Gastroesophageal sphincter (tissue), 4 donors: Measurements from ENCODE around the gene FAM107A. TPM values are rescaled to one million over a fixed set of nuclear protein-coding genes. Genes with fewer than 3 reads are reported as not detected.

ENCODE experiments used
- ATAC-seq: fragments of 150-250 bp; one replicate; pipeline ENCODE4 v1.9.1; 2016; ENCODE audit warnings: mild to moderate bottlenecking, moderate library complexity
- H3K27ac ChIP-seq, 4 donors: fragments of 200-600 bp; sonication (generic) in 3 of 4; 1 replicate in 3 of 4; 2 replicates in 1 of 4; pipeline ENCODE4 v1.5.1; 2016 to 2019
- H3K27me3 ChIP-seq: fragments of 200-600 bp; sonication (generic); one replicate; pipeline ENCODE4 v1.5.1; 2019
- H3K36me3 ChIP-seq, 2 donors: fragments of 200-600 bp; sonication (generic); one replicate each; pipeline ENCODE4 v1.5.1; 2019; ENCODE audit warnings: control low read depth in 1 of 2
- H3K4me1 ChIP-seq, 3 donors: fragments of 200-600 bp; sonication (generic); 1 replicate in 2 of 3; 2 replicates in 1 of 3; pipeline ENCODE4 v1.5.1; 2016 to 2019; ENCODE audit warnings: control low read depth in 2 of 3
- H3K4me3 ChIP-seq, 2 donors: fragments of 200-600 bp; sonication (generic); one replicate each; pipeline ENCODE4 v1.5.1; 2019; ENCODE audit warnings: mild to moderate bottlenecking in 1 of 2, moderate library complexity in 1 of 2
- H3K9me3 ChIP-seq, 3 donors: fragments of 200-600 bp; sonication (generic); one replicate each; pipeline ENCODE4 v1.5.1; 2017 to 2019; ENCODE audit warnings: control low read depth in 2 of 3
- CTCF ChIP-seq, 4 experiments: fragments of 200-600 bp in 2 of 4; fragments of 450-650 bp in 2 of 4; sonication (generic) in 1 of 4; IDR thresholded peaks; one replicate each; pipeline ENCODE4 v1.5.1; 2017 to 2019; ENCODE audit warnings: antibody characterized with exemption in 4 of 4, mild to moderate bottlenecking in 2 of 4, moderate library complexity in 2 of 4
- EP300 ChIP-seq: sonication (generic); formaldehyde crosslinking; IDR thresholded peaks from one replicate; pipeline ENCODE4 v1.6.1; 2017; ENCODE audit warnings: antibody characterized with exemption, mild to moderate bottlenecking
- POLR2A ChIP-seq, 2 donors: fragments of 450-650 bp; IDR thresholded peaks; one replicate each; pipeline ENCODE4 v1.6.1; 2017; ENCODE audit warnings: antibody characterized with exemption in 2 of 2, mild to moderate bottlenecking in 2 of 2, moderate library complexity in 1 of 2
- POLR2AphosphoS5 ChIP-seq: sonication (generic); formaldehyde crosslinking; IDR thresholded peaks from one replicate; pipeline ENCODE4 v1.6.1; 2017; ENCODE audit warnings: antibody characterized with exemption
- WGBS, 2 donors: methylation state at CpG; one replicate each; pipeline ENCODE4 v1.1.5; 2018; ENCODE audit warnings: low coverage in 1 of 2; 5-methylcytosine and 5-hydroxymethylcytosine counted together
- total RNA-seq, 4 donors: library from RNA; depleted of rRNA; stranded (reverse); fragments of >200 nt; gene quantifications; one replicate each; pipeline ENCODE4 v1.1.0, GENCODE V29; 2016

Gene FAM107A
- total RNA-seq, 4 donors from 2014 or later, result 27.9 to 109 (median 83.8) TPM

- Histone ChIP-seq H3K27ac (no peak overlapping the region), H3K9me3 (no peaks in the 10 kb centered on the region), H3K36me3 (peaks cover 0 to 98% of the 10 kb centered on the region in 2 donors), H3K27me3 (no peaks in the 10 kb centered on the region), H3K4me3 (no peak overlapping the region), H3K4me1 (no peaks in the 10 kb centered on the region)
- 39 to 100% methylated on average over 1 to 7 of the region's 8 CpGs for WGBS, 2 donors
- no peak for ATAC-seq
- TF ChIP-seq CTCF (IDR thresholded peaks at IDR 0.05), result no peak
- TF ChIP-seq POLR2AphosphoS5, result no peak
- TF ChIP-seq EP300, result no peak
- TF ChIP-seq POLR2A (IDR thresholded peaks at IDR 0.05), result no peak
Observed at GRCh38 chr3:58520403-58521335, 56.5 kb downstream of the FAM107A start.

- ATAC-seq, result no peak
- H3K36me3 ChIP-seq, result peaks cover 0 to 98% of the 10 kb centered on the region in 2 donors
- no peaks in the 10 kb centered on the region for H3K9me3 ChIP-seq
- H3K4me3 ChIP-seq, result no peak overlapping the region
- TF ChIP-seq POLR2A (IDR thresholded peaks at IDR 0.05), result no peak
- TF ChIP-seq POLR2AphosphoS5, result no peak
- no peak for TF ChIP-seq EP300
- H3K27ac ChIP-seq, result no peak overlapping the region
- H3K4me1 ChIP-seq, result no peaks in the 10 kb centered on the region
- WGBS, 2 donors, result 88 to 100% methylated on average over 2 of the region's 6 CpGs
- H3K27me3 ChIP-seq, result no peaks in the 10 kb centered on the region
Observed at GRCh38 chr3:58519668-58520402, 57.4 kb downstream of the FAM107A start.

- 58 to 83% methylated on average over 1 to 2 of the region's 3 CpGs for WGBS, 2 donors
- Histone ChIP-seq H3K4me3 (no peak overlapping the region), H3K27ac (no peak overlapping the region), H3K36me3 (peaks cover 0 to 98% of the 10 kb centered on the region in 2 donors), H3K9me3 (no peaks in the 10 kb centered on the region), H3K27me3 (no peaks in the 10 kb centered on the region), H3K4me1 (no peaks in the 10 kb centered on the region)
- no peak for ATAC-seq
- no peak for TF ChIP-seq POLR2AphosphoS5
- no peak for TF ChIP-seq EP300
- TF ChIP-seq CTCF (IDR thresholded peaks at IDR 0.05), result no peak
- TF ChIP-seq POLR2A (IDR thresholded peaks at IDR 0.05), result no peak
Observed at GRCh38 chr3:58518291-58518789, 58.9 kb downstream of the FAM107A start.

GRCh38 chr3:58514405-58514804 lies 62.8 kb downstream of the FAM107A start:
- no peak for ATAC-seq
- no peaks in the 10 kb centered on the region for H3K9me3 ChIP-seq
- no peak overlapping the region for H3K27ac ChIP-seq
- H3K27me3 ChIP-seq, result no peaks in the 10 kb centered on the region
- H3K36me3 ChIP-seq, result peaks cover 2 to 90% of the 10 kb centered on the region in 2 donors
- no peaks in the 10 kb centered on the region for H3K4me1 ChIP-seq
- 71 to 93% methylated on average over 1 to 3 of the region's 3 CpGs for WGBS, 2 donors
- no peak for TF ChIP-seq CTCF (IDR thresholded peaks at IDR 0.05)
- TF ChIP-seq POLR2AphosphoS5, result no peak
- no peak for TF ChIP-seq EP300
- no peak for TF ChIP-seq POLR2A (IDR thresholded peaks at IDR 0.05)
- no peak overlapping the region for H3K4me3 ChIP-seq

Other genes starting within 250 kb of the FAM107A start
- 10 to 100 TPM; 29.3 to 41.0 (median 34.4) TPM for gene PXK, start 244.5 kb downstream of the FAM107A start, total RNA-seq
- 100 to 1,000 TPM in 3 of 4 donors, 10 to 100 TPM in 1; 90.1 to 213 (median 146) TPM for gene PDHB, start 143.6 kb downstream of the FAM107A start, total RNA-seq
- 10 to 100 TPM; 13.1 to 17.8 (median 16.3) TPM for gene KCTD6, start 85.3 kb downstream of the FAM107A start, total RNA-seq
- gene ACOX2, start 40.2 kb downstream of the FAM107A start, total RNA-seq, result 10 to 100 TPM; 17.3 to 43.3 (median 23.6) TPM
- 10 to 100 TPM in 1 of 4 donors, 1 to 10 TPM in 1, not detected in 2; 1.9 to 33.2 TPM for gene FAM3D, start 89.4 kb upstream of the FAM107A start, total RNA-seq